HepG2 (cell line): ENCODE measurements around the gene LUC7L. TPM values are rescaled to one million over a fixed set of nuclear protein-coding genes. Genes with fewer than 3 reads are reported as not detected.

ENCODE experiments used
- AHR ChIP-seq: IDR thresholded peaks from 2 replicates; pipeline ENCODE4 v1.6.1; 2018; ENCODE audit warnings: missing genetic modification reagents, missing compliant biosample characterization
- ARID5B ChIP-seq: IDR thresholded peaks from 2 replicates; pipeline ENCODE4 v1.4.0; 2020; ENCODE audit warnings: mild to moderate bottlenecking, missing genetic modification reagents
- GABPB1 ChIP-seq: IDR thresholded peaks from 2 replicates; pipeline ENCODE4 v1.6.1; 2016; ENCODE audit warnings: mild to moderate bottlenecking, missing genetic modification reagents, moderate library complexity, missing compliant biosample characterization
- HDAC2 ChIP-seq: sonication (generic); formaldehyde crosslinking; IDR thresholded peaks from 2 replicates; pipeline ENCODE4 v1.4.0; 2020; ENCODE audit warnings: missing genetic modification reagents
- IRF2 ChIP-seq: IDR thresholded peaks from 2 replicates; pipeline ENCODE4 v1.6.1; 2018; ENCODE audit warnings: missing genetic modification reagents, missing compliant biosample characterization
- KAT8 ChIP-seq: IDR thresholded peaks from 2 replicates; pipeline ENCODE4 v1.6.1; 2016; ENCODE audit warnings: missing genetic modification reagents, missing compliant biosample characterization
- KLF6 ChIP-seq: IDR thresholded peaks from 2 replicates; pipeline ENCODE4 v1.8.0; 2016; ENCODE audit warnings: missing biosample characterization, missing genetic modification reagents
- MXD4 ChIP-seq: IDR thresholded peaks from 2 replicates; pipeline ENCODE4 v1.6.1; 2016; ENCODE audit warnings: mild to moderate bottlenecking, missing biosample characterization, missing genetic modification reagents
- RARA ChIP-seq: IDR thresholded peaks from 2 replicates; pipeline ENCODE4 v1.6.1; 2016; ENCODE audit warnings: missing genetic modification reagents, missing compliant biosample characterization
- REST ChIP-seq, 2 experiments: IDR thresholded peaks; 2 replicates each; pipeline ENCODE4 v1.6.1; 2011 to 2012; ENCODE audit warnings: low read length in 2 of 2, borderline replicate concordance in 1 of 2, low read depth in 1 of 2, mild to moderate bottlenecking in 1 of 2, moderate library complexity in 1 of 2
- THAP11 ChIP-seq: IDR thresholded peaks from 2 replicates; pipeline ENCODE4 v1.6.1; 2016; ENCODE audit warnings: missing biosample characterization, missing genetic modification reagents
- TSC22D2 ChIP-seq: sonication (generic); formaldehyde crosslinking; IDR thresholded peaks from 2 replicates; pipeline ENCODE4 v1.5.1; 2020; ENCODE audit warnings: missing genetic modification reagents, mild to moderate bottlenecking, borderline replicate concordance
- WIZ ChIP-seq: sonication (generic); formaldehyde crosslinking; IDR thresholded peaks from 2 replicates; pipeline ENCODE4 v1.5.1; 2020; ENCODE audit warnings: mild to moderate bottlenecking, missing genetic modification reagents
- ZNF792 ChIP-seq: IDR thresholded peaks from 2 replicates; pipeline ENCODE4 v1.6.1; 2016
- polyA plus RNA-seq, 8 experiments: library from polyadenylated mRNA; depleted of rRNA in 3 of 8; stranded (reverse) in 7 of 8; unstranded in 1 of 8; fragments of >200 nt; fragmentation: Illumina TruSeq in 4 of 8; extraction: Trizol in 4 of 8; gene quantifications; 2 replicates each; pipeline versions ENCODE4 v1.2.1 to v1.2.3, GENCODE V29; 2011 to 2016; ENCODE audit warnings: low read depth in 4 of 8, missing spikeins in 1 of 8, mixed read lengths in 1 of 8; ENCODE audit not compliant: insufficient read depth in 1 of 8
- total RNA-seq, 5 experiments: library from RNA; depleted of rRNA; stranded (reverse); fragments of >200 nt; fragmentation: Illumina TruSeq; extraction: Trizol; gene quantifications; 2 replicates each; pipeline ENCODE4 v1.2.3, GENCODE V29; 2016; ENCODE audit warnings: low read depth in 1 of 5
- TF ChIP-seq, protein P1 (sequence below): sonication (generic); formaldehyde crosslinking; IDR thresholded peaks from 2 replicates; pipeline ENCODE4 v1.5.0; 2020; ENCODE audit warnings: mild to moderate bottlenecking, missing genetic modification reagents, borderline replicate concordance
- TF ChIP-seq, protein P2 (sequence below): IDR thresholded peaks from 2 replicates; pipeline ENCODE4 v1.6.1; 2016; ENCODE audit warnings: low read depth

Gene LUC7L
- total and polyA plus RNA-seq, 2 of the 13 experiments (the other 11 are each of a cell fraction or from before 2014, with no cell fraction given), result 48.7 to 56.9 TPM

DNA sequence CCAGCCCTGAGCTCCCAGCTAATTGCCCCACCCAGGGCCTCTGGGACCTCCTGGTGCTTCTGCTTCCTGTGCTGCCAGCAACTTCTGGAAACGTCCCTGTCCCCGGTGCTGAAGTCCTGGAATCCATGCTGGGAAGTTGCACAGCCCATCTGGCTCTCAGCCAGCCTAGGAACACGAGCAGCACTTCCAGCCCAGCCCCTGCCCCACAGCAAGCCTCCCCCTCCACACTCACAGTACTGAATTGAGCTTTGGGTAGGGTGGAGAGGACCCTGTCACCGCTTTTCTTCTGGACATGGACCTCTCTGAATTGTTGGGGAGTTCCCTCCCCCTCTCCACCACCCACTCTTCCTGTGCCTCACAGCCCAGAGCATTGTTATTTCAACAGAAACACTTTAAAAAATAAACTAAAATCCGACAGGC lies 59.2 kb downstream of the LUC7L start (continued):
- TF ChIP-seq ARID5B (peak; percentile 42; the same call in 1 of the 2 replicates), MXD4 (peak; percentile 58; the same call in 1 of the 2 replicates), GABPB1 (CRISPR knock-in tag) (peak; percentile 31; the same call in 1 of the 2 replicates), HDAC2 (CRISPR knock-in tag) (0 out of 2 replicates have a peak, but pooled peaks have one; percentile 48), IRF2 (CRISPR knock-in tag) (0 out of 2 replicates have a peak, but pooled peaks have one; percentile 32), WIZ (CRISPR knock-in tag) (peak; percentile 83), REST (IDR thresholded peaks at IDR 0.05; ENCODE audit: borderline replicate concordance in 1 of 2, low read depth in 1 of 2, low read length in 2 of 2) (peak; percentile 48 to 90), RARA (CRISPR knock-in tag) (peak; percentile 40; the same call in 1 of the 2 replicates), THAP11 (CRISPR knock-in tag) (0 out of 2 replicates have a peak, but pooled peaks have one; percentile 24), ZNF792 (CRISPR knock-in tag) (peak; percentile 46; the same call in 1 of the 2 replicates), KLF6 (peak; percentile 71; the same call in 1 of the 2 replicates), AHR (CRISPR knock-in tag) (0 out of 2 replicates have a peak, but pooled peaks have one; percentile 58), TSC22D2 (CRISPR knock-in tag) (peak; percentile 73; the same call in 1 of the 2 replicates), KAT8 (CRISPR knock-in tag) (0 out of 2 replicates have a peak, but pooled peaks have one; percentile 46)
- TF ChIP-seq, protein P1, sequence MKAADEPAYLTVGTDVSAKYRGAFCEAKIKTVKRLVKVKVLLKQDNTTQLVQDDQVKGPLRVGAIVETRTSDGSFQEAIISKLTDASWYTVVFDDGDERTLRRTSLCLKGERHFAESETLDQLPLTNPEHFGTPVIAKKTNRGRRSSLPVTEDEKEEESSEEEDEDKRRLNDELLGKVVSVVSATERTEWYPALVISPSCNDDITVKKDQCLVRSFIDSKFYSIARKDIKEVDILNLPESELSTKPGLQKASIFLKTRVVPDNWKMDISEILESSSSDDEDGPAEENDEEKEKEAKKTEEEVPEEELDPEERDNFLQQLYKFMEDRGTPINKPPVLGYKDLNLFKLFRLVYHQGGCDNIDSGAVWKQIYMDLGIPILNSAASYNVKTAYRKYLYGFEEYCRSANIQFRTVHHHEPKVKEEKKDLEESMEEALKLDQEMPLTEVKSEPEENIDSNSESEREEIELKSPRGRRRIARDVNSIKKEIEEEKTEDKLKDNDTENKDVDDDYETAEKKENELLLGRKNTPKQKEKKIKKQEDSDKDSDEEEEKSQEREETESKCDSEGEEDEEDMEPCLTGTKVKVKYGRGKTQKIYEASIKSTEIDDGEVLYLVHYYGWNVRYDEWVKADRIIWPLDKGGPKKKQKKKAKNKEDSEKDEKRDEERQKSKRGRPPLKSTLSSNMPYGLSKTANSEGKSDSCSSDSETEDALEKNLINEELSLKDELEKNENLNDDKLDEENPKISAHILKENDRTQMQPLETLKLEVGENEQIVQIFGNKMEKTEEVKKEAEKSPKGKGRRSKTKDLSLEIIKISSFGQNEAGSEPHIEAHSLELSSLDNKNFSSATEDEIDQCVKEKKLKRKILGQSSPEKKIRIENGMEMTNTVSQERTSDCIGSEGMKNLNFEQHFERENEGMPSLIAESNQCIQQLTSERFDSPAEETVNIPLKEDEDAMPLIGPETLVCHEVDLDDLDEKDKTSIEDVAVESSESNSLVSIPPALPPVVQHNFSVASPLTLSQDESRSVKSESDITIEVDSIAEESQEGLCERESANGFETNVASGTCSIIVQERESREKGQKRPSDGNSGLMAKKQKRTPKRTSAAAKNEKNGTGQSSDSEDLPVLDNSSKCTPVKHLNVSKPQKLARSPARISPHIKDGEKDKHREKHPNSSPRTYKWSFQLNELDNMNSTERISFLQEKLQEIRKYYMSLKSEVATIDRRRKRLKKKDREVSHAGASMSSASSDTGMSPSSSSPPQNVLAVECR (CRISPR knock-in tag), result peak; percentile 31; the same call in 1 of the 2 replicates
- TF ChIP-seq, protein P2, sequence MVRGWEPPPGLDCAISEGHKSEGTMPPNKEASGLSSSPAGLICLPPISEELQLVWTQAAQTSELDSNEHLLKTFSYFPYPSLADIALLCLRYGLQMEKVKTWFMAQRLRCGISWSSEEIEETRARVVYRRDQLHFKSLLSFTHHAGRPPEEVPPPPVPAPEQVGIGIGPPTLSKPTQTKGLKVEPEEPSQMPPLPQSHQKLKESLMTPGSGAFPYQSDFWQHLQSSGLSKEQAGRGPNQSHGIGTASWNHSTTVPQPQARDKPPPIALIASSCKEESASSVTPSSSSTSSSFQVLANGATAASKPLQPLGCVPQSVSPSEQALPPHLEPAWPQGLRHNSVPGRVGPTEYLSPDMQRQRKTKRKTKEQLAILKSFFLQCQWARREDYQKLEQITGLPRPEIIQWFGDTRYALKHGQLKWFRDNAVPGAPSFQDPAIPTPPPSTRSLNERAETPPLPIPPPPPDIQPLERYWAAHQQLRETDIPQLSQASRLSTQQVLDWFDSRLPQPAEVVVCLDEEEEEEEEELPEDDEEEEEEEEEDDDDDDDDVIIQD (CRISPR knock-in tag), result 0 out of 2 replicates have a peak, but pooled peaks have one; percentile 36
